Colonic mucosa (tissue), 4 donors: Measurements from ENCODE around the gene GNMT. TPM values are rescaled to one million over a fixed set of nuclear protein-coding genes. Genes with fewer than 3 reads are reported as not detected.

ENCODE experiments used
- DNase-seq: peaks from one replicate; pipeline ENCODE4 v3.0.0-alpha.2; 2020
- H3K27ac ChIP-seq: fragments of 200-600 bp; one replicate; pipeline ENCODE4 v1.8.0; 2021
- H3K27me3 ChIP-seq: fragments of 200-600 bp; one replicate; pipeline ENCODE4 v1.8.0; 2021
- H3K36me3 ChIP-seq: fragments of 200-600 bp; one replicate; pipeline ENCODE4 v1.8.0; 2021
- H3K4me1 ChIP-seq: fragments of 200-600 bp; one replicate; pipeline ENCODE4 v1.8.0; 2021; ENCODE audit warnings: mild to moderate bottlenecking
- H3K4me3 ChIP-seq: fragments of 200-600 bp; one replicate; pipeline ENCODE4 v1.8.0; 2021
- H3K9ac ChIP-seq, 2 donors: one replicate each; pipeline ENCODE4 v1.7.0; 2013; ENCODE audit warnings: control low read depth in 2 of 2, low read depth in 2 of 2, low read length in 2 of 2
- H3K9me3 ChIP-seq: fragments of 200-600 bp; one replicate; pipeline ENCODE4 v1.8.0; 2021
- CTCF ChIP-seq: fragments of 200-600 bp; IDR thresholded peaks from one replicate; pipeline ENCODE4 v1.8.0; 2022; ENCODE audit warnings: antibody characterized with exemption, mild to moderate bottlenecking
- intact Hi-C: fragments of 100-400 bp; cut with DNase I; formaldehyde crosslinking; loops from one replicate; pipeline ENCODE4 v1.14.1; 2022
- total RNA-seq, 2 donors: library from RNA; stranded (reverse); fragmentation: NEBNext Ultra II Directional in 1 of 2; extraction: Animal tissue kit (Norgen Biotek cat#: 25700) in 1 of 2; gene quantifications; one replicate each; pipeline ENCODE4 v1.2.1, GENCODE V29; 2021
- donor health status: healthy.
- donor health status: DM: no; HTN: no; CAD: no.
- donor health status: DM: no; HTN: no; CAD: no.

GNMT gene
- total RNA-seq, 2 donors from 2014 or later, result 0.96 TPM; not detected in 1

- peak within 1 kb of the TSS; percentile 98 for H3K4me3 ChIP-seq
- no peaks in the 10 kb centered on the region for H3K36me3 ChIP-seq
- peaks cover 6% of the 10 kb centered on the region for H3K4me1 ChIP-seq
- H3K27me3 ChIP-seq, result no peaks in the 10 kb centered on the region
- no peaks in the 10 kb centered on the region for H3K9me3 ChIP-seq
- H3K27ac ChIP-seq, result peak within 1 kb of the TSS; percentile 96
- no peak for TF ChIP-seq CTCF
- intact Hi-C loops, result no loop called here
- DNase-seq, result peak; percentile 93
- H3K9ac ChIP-seq, result peak within 1 kb of the TSS; percentile 71 to 96
Measured at GRCh38 chr6:42978839-42979522, 18.4 kb downstream of the GNMT start, which contains the start of gene PEX6. TSS of gene PEX6 (minus strand) at chr6:42979181. CDS start at chr6:42979150, 31 bp downstream.

- Histone ChIP-seq H3K4me3 (peak overlapping the region; percentile 98), H3K4me1 (peaks cover 6% of the 10 kb centered on the region), H3K27ac (peak overlapping the region; percentile 96), H3K36me3 (no peaks in the 10 kb centered on the region), H3K27me3 (no peaks in the 10 kb centered on the region), H3K9ac (peak overlapping the region; percentile 71 to 96), H3K9me3 (no peaks in the 10 kb centered on the region)
- peak; percentile 40 for DNase-seq
- no peak for TF ChIP-seq CTCF
- intact Hi-C loops, result no loop called here
Measured at GRCh38 chr6:42979523-42980177, 19.1 kb downstream of the GNMT start.

- no peak for DNase-seq
- intact Hi-C loops, result no loop called here
- Histone ChIP-seq H3K9me3 (no peaks in the 10 kb centered on the region), H3K27me3 (no peaks in the 10 kb centered on the region), H3K4me3 (no peak overlapping the region), H3K9ac (no peak overlapping the region), H3K4me1 (peaks cover 18% of the 10 kb centered on the region), H3K36me3 (no peaks in the 10 kb centered on the region), H3K27ac (no peak overlapping the region)
- no peak for TF ChIP-seq CTCF
Measured at GRCh38 chr6:42981836-42982235, 21.3 kb downstream of the GNMT start.

- H3K9me3 ChIP-seq, result no peaks in the 10 kb centered on the region
- no peaks in the 10 kb centered on the region for H3K27me3 ChIP-seq
- peak within 1 kb of the TSS; percentile 77 for H3K4me3 ChIP-seq
- peaks cover 18% of the 10 kb centered on the region for H3K4me1 ChIP-seq
- H3K27ac ChIP-seq, result peak within 1 kb of the TSS; percentile 85
- intact Hi-C loops, result no loop called here
- no peak for TF ChIP-seq CTCF
- H3K36me3 ChIP-seq, result no peaks in the 10 kb centered on the region
- peak; percentile 98 for DNase-seq
- peak within 1 kb of the TSS; percentile 86 to 90 for H3K9ac ChIP-seq
Measured at GRCh38 chr6:42984001-42984923, 23.7 kb downstream of the GNMT start, which contains the start of gene PPP2R5D. TSS of gene PPP2R5D (plus strand) at chr6:42984570. CDS start at chr6:42984678, 108 bp downstream.

DNA sequence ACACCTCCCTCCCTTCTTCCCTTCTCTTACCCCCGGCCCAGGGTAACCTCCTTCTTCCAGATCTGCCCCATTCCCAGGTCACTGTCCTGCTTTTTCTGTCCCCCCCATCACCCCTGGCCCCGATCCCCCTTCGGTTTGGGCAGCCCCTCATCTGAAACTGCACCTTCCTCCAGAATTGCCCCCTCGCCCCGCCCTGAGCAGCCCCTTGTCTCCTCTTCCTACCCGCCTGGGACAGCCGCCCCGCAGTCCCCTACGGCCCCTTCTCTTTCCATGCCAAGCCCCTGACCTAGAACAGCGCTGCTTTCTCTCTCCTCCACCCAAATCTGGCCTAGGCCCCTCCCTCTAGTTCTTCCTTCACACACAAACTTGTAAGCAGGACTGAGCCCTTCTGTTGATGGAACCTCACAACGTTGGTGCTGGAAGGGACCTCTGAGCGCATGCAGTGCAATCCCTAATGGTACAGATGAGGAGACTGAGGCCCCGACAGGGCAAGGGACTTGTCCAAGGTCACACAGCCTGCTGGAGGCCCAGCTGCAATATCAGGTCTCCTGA is 24.4 kb downstream of the GNMT start:
- H3K9me3 ChIP-seq, result no peaks in the 10 kb centered on the region
- H3K27me3 ChIP-seq, result no peaks in the 10 kb centered on the region
- peaks cover 12% of the 10 kb centered on the region for H3K4me1 ChIP-seq
- peak overlapping the region; percentile 77 for H3K4me3 ChIP-seq
- peak; percentile 33 for DNase-seq
- intact Hi-C loops, result no loop called here
- peak overlapping the region; percentile 85 for H3K27ac ChIP-seq
- no peak for TF ChIP-seq CTCF
- H3K36me3 ChIP-seq, result no peaks in the 10 kb centered on the region
- peak overlapping the region; percentile 86 to 90 for H3K9ac ChIP-seq
